Parathyroid adenoma (tissue), 2 donors: ENCODE data around the gene NPAS3.

Experiments used
- H2AFZ ChIP-seq: fragments of 300-600 bp; sonication (generic); one replicate; pipeline ENCODE4 v1.7.0; 2017; ENCODE audit warnings: antibody characterized with exemption, mild to moderate bottlenecking
- H3K27ac ChIP-seq: fragments of 300-600 bp; sonication (generic); one replicate; pipeline ENCODE4 v1.7.0; 2017
- H3K27me3 ChIP-seq: fragments of 300-600 bp; sonication (generic); one replicate; pipeline ENCODE4 v1.7.0; 2017; ENCODE audit warnings: low read length; ENCODE audit not compliant: control insufficient read depth, insufficient read depth
- H3K36me3 ChIP-seq: fragments of 300-600 bp; sonication (generic); one replicate; pipeline ENCODE4 v1.7.0; 2017; ENCODE audit warnings: low read length; ENCODE audit not compliant: control insufficient read depth, insufficient read depth
- H3K4me1 ChIP-seq: fragments of 300-600 bp; sonication (generic); one replicate; pipeline ENCODE4 v1.7.0; 2017; ENCODE audit warnings: control low read depth
- H3K4me2 ChIP-seq: fragments of 300-600 bp; sonication (generic); one replicate; pipeline ENCODE4 v1.7.0; 2017; ENCODE audit warnings: low read length
- H3K4me3 ChIP-seq: fragments of 300-600 bp; sonication (generic); one replicate; pipeline ENCODE4 v1.7.0; 2017; ENCODE audit warnings: low read depth, low read length
- H3K79me2 ChIP-seq: fragments of 300-600 bp; sonication (generic); one replicate; pipeline ENCODE4 v1.7.0; 2017; ENCODE audit warnings: control low read depth
- H3K9ac ChIP-seq: fragments of 300-600 bp; sonication (generic); one replicate; pipeline ENCODE4 v1.7.0; 2017; ENCODE audit warnings: mild to moderate bottlenecking
- H3K9me3 ChIP-seq: fragments of 300-600 bp; sonication (generic); one replicate; pipeline ENCODE4 v1.7.0; 2017; ENCODE audit warnings: low read length; ENCODE audit not compliant: control insufficient read depth
- CTCF ChIP-seq: fragments of 300-600 bp; sonication (generic); IDR thresholded peaks from one replicate; pipeline ENCODE4 v1.7.0; 2017; ENCODE audit warnings: antibody characterized with exemption, mild to moderate bottlenecking
- donor health status: primary hyperparathyroidism.

NPAS3 gene

DNA sequence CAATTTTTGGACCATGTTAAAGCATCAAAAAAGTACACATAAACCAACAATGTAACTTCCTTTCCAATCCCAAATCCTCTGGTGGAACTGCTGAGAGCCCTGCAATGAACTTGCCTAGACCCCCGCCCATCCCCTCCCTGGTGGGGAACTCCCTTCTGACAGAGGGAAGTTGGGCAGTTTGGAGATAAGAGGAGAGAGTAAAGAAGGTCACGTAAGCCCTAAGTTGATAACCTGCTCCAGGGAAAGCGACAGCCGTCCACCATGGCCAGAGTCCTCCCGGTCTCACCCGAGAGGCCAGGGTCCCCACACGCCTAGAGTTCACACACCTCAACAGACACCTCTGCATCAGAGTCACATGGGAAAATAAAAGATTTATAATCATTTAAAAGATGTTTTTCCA is 873.5 kb downstream of the NPAS3 start:
- Histone ChIP-seq H3K4me3 (no peak overlapping the region), H3K27ac (no peak overlapping the region), H3K36me3 (no peaks in the 10 kb centered on the region), H3K27me3 (no peaks in the 10 kb centered on the region), H3K4me1 (no peaks in the 10 kb centered on the region), H3K79me2 (no peaks in the 10 kb centered on the region), H3K4me2 (no peak overlapping the region), H3K9me3 (no peaks in the 10 kb centered on the region), H3K9ac (no peak overlapping the region), H2AFZ (no peak overlapping the region)
- TF ChIP-seq CTCF: no peak

- H3K79me2 ChIP-seq: no peaks in the 10 kb centered on the region
- H3K4me1 ChIP-seq: no peaks in the 10 kb centered on the region
- no peaks in the 10 kb centered on the region for H3K36me3 ChIP-seq
- H3K27me3 ChIP-seq: no peaks in the 10 kb centered on the region
- H3K4me3 ChIP-seq: no peak overlapping the region
- H3K9ac ChIP-seq: no peak overlapping the region
- H2AFZ ChIP-seq: no peak overlapping the region
- no peak overlapping the region for H3K27ac ChIP-seq
- TF ChIP-seq CTCF: no peak
- H3K9me3 ChIP-seq: no peaks in the 10 kb centered on the region
- no peak overlapping the region for H3K4me2 ChIP-seq
Observed at GRCh38 chr14:33812601-33813000, 873.9 kb downstream of the NPAS3 start.

DNA sequence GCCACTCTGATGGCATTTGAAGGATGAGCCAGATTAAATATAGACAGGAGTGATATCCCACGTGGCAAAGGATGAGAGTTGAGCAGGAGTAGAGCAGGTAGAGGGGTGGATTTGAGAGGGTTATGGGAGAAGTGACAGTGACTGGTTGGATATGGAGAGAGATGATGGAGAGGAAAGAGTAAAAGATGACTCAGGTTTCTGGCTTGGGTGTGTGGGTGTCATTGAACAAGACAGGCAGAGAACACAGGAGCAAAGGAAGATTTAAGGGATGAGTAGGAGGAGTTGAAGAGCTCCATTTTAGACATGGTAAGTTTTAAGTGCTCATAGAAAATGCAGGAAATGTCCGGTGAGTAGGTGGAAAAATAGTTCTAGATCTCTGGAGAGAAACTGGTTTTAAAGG is 875.3 kb downstream of the NPAS3 start:
- no peak overlapping the region for H2AFZ ChIP-seq
- H3K9ac ChIP-seq: no peak overlapping the region
- no peaks in the 10 kb centered on the region for H3K36me3 ChIP-seq
- H3K27ac ChIP-seq: no peak overlapping the region
- no peaks in the 10 kb centered on the region for H3K4me1 ChIP-seq
- no peaks in the 10 kb centered on the region for H3K79me2 ChIP-seq
- H3K9me3 ChIP-seq: no peaks in the 10 kb centered on the region
- no peak for TF ChIP-seq CTCF
- no peaks in the 10 kb centered on the region for H3K27me3 ChIP-seq
- H3K4me2 ChIP-seq: no peak overlapping the region
- H3K4me3 ChIP-seq: no peak overlapping the region

DNA sequence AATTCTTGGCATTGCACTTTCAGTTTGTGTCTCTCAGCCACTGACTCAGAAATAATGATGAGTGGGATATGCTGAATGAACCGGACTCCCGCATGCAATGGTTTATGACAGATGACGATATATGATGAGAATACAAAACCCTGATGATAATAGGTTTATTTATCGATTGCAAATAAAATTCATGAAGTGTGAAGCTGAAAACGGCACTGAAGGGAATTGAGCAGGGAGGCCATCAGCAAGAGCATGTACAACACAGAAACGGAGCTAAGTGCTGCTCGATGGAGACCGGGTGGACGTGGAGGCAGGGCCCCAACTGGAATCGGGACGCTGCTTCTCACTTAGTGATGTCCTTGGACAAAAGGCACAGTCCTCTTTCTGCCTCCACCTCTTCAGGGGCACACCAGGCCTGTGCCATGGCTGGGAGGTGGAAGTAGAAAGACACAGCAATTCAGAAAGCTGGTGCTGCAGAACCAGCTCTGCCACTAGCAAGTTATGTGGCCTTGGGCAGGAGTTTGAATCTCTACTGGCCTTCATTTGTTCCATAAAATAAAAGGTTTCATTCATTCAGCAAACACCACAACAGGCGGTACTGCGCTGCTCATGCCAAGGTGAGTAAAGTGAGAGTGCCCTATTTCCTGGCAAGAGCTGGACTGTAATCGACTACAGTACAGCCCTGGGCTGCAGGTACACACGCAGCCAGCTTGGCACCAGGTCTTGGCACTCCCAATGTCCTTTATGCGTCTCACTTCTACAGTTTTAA is 895.2 kb downstream of the NPAS3 start:
- H3K4me3 ChIP-seq: no peak overlapping the region
- no peak overlapping the region for H3K4me2 ChIP-seq
- H3K9ac ChIP-seq: no peak overlapping the region
- H3K79me2 ChIP-seq: no peaks in the 10 kb centered on the region
- H3K9me3 ChIP-seq: no peaks in the 10 kb centered on the region
- no peaks in the 10 kb centered on the region for H3K27me3 ChIP-seq
- H2AFZ ChIP-seq: no peak overlapping the region
- no peaks in the 10 kb centered on the region for H3K4me1 ChIP-seq
- H3K36me3 ChIP-seq: no peaks in the 10 kb centered on the region
- no peak for TF ChIP-seq CTCF
- H3K27ac ChIP-seq: no peak overlapping the region
